Activated CD4-positive, alpha-beta T cell treated with anti-CD3 and anti-CD28 coated beads for 48 hours (primary cell): ENCODE measurements around the gene FBL.

Source experiments
- DNase-seq: peaks from one replicate; pipeline ENCODE4 v3.0.0-alpha.2; 2020

FBL gene

GRCh38 chr19:39840492-39840891 lies 5.7 kb downstream of the FBL start:
- no peak for DNase-seq

GRCh38 chr19:39839678-39840327 lies 6.4 kb downstream of the FBL start:
- DNase-seq: no peak

GRCh38 chr19:39838569-39838968 lies 7.6 kb downstream of the FBL start:
- DNase-seq: no peak

- DNase-seq: no peak
Observed at GRCh38 chr19:39837978-39838377, 8.2 kb downstream of the FBL start.

GRCh38 chr19:39834287-39834841 lies 11.8 kb downstream of the FBL start:
- DNase-seq: no peak

GRCh38 chr19:39833464-39834286 lies 12.5 kb downstream of the FBL start, which contains the start of gene DYRK1B:
TSS of gene DYRK1B (minus strand) at chr19:39834162. CDS start at chr19:39831867, 2,295 bp downstream.
- peak; percentile 97 for DNase-seq

- no peak for DNase-seq
Observed at GRCh38 chr19:39833160-39833463, 13.1 kb downstream of the FBL start.

GRCh38 chr19:39832341-39833083 lies 13.7 kb downstream of the FBL start:
- DNase-seq: no peak

- no peak for DNase-seq
Observed at GRCh38 chr19:39831679-39832078, 14.5 kb downstream of the FBL start.

GRCh38 chr19:39830847-39831246 lies 15.3 kb downstream of the FBL start:
- no peak for DNase-seq

GRCh38 chr19:39830406-39830805 lies 15.8 kb downstream of the FBL start:
- no peak for DNase-seq

- DNase-seq: no peak
Observed at GRCh38 chr19:39829702-39830275, 16.4 kb downstream of the FBL start.

- DNase-seq: no peak
Observed at GRCh38 chr19:39828654-39829032, 17.5 kb downstream of the FBL start.

GRCh38 chr19:39828015-39828653 lies 18.0 kb downstream of the FBL start:
- DNase-seq: no peak

GRCh38 chr19:39827216-39827615 lies 19.0 kb downstream of the FBL start:
- DNase-seq: no peak

- DNase-seq: no peak
Observed at GRCh38 chr19:39826311-39826945, 19.8 kb downstream of the FBL start.

- no peak for DNase-seq
Observed at GRCh38 chr19:39825531-39826076, 20.6 kb downstream of the FBL start.

- DNase-seq: no peak
Observed at GRCh38 chr19:39825093-39825463, 21.1 kb downstream of the FBL start.

GRCh38 chr19:39824143-39825092 lies 21.8 kb downstream of the FBL start:
- peak; percentile 91 for DNase-seq

GRCh38 chr19:39823686-39824085 lies 22.5 kb downstream of the FBL start:
- DNase-seq: no peak

GRCh38 chr19:39820696-39821095 lies 25.5 kb downstream of the FBL start:
- DNase-seq: no peak
